C4-2B (cell line): ENCODE data around the gene BMAL1.

Experiments
- CTCF ChIP-seq: fragments of 450-650 bp; conservative IDR thresholded peaks from 2 replicates; pipeline ENCODE4 v1.5.1; 2017; ENCODE audit warnings: mild to moderate bottlenecking
- ZFX ChIP-seq: fragments of 450-650 bp; IDR thresholded peaks from 2 replicates; pipeline ENCODE4 v1.6.1; 2017

GRCh38 chr11:13303668-13304649, 26.4 kb downstream of the BMAL1 start:
- TF ChIP-seq CTCF (no peak), ZFX (no peak)
